Neural cell (in vitro differentiated cells): ENCODE results near the gene ARFGAP3.

ENCODE experiments used
- CTCF ChIP-seq: fragments of 450-650 bp; IDR thresholded peaks from 2 replicates; pipeline ENCODE4 v1.5.1; 2014; ENCODE audit warnings: antibody characterized with exemption, mild to moderate bottlenecking, moderate library complexity; ENCODE audit not compliant: poor library complexity, severe bottlenecking
- EP300 ChIP-seq: fragments of 450-650 bp; conservative IDR thresholded peaks from 2 replicates; pipeline ENCODE4 v1.6.1; 2014; ENCODE audit warnings: antibody characterized with exemption, mild to moderate bottlenecking, moderate library complexity; ENCODE audit not compliant: poor library complexity, severe bottlenecking
- POLR2AphosphoS5 ChIP-seq: IDR thresholded peaks from 2 replicates; pipeline ENCODE4 v1.6.1; 2012
- RAD21 ChIP-seq: fragments of 450-650 bp; conservative IDR thresholded peaks from 2 replicates; pipeline ENCODE4 v1.6.1; 2014; ENCODE audit warnings: antibody characterized with exemption, mild to moderate bottlenecking, moderate library complexity
- REST ChIP-seq: IDR thresholded peaks from 2 replicates; pipeline ENCODE4 v1.6.1; 2012; ENCODE audit warnings: borderline replicate concordance
- TAF1 ChIP-seq: IDR thresholded peaks from 2 replicates; pipeline ENCODE4 v1.6.1; 2012; ENCODE audit warnings: low read depth

- no peak for TF ChIP-seq CTCF
- TF ChIP-seq EP300, result no peak
- TF ChIP-seq POLR2AphosphoS5, result no peak
- TF ChIP-seq REST, result no peak
- TF ChIP-seq RAD21, result no peak
- TF ChIP-seq TAF1, result no peak
These were observed 34.6 kb upstream of the ARFGAP3 start for GRCh38 chr22:42891696-42892095.
